ENCODE measurements around the gene IMPDH1. TPM values are rescaled to one million over a fixed set of nuclear protein-coding genes. Genes with fewer than 3 reads are reported as not detected.

The IMPDH1 gene
- total RNA-seq, 4 donors from 2014 or later = 29.1 to 72.1 (median 56.0) TPM

DNA sequence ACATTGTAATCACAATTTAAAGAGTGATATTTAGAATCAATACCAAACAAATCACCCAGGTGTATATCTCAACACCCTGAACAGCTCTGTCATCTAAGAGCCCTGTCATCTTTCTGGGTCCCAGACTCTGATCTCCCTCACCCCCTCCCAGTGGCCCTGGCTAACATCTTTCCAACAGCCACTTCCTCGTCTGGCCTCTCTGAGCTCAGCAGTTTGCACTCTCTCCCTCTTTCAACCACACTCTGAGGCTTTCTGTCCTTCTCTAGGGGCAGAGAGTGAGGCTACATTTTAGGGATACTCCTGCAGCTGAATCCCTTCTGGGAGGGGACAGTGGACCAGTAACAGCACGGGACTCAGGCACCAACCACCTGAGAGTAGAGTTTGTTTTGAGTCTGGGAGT is 31.1 kb downstream of the IMPDH1 start:
- 41% methylated on average over 2 of the region's 2 CpGs for WGBS
- no peaks in the 10 kb centered on the region for H3K36me3 ChIP-seq
- intact Hi-C loops (cut with DNase I) = no loop called here

DNA sequence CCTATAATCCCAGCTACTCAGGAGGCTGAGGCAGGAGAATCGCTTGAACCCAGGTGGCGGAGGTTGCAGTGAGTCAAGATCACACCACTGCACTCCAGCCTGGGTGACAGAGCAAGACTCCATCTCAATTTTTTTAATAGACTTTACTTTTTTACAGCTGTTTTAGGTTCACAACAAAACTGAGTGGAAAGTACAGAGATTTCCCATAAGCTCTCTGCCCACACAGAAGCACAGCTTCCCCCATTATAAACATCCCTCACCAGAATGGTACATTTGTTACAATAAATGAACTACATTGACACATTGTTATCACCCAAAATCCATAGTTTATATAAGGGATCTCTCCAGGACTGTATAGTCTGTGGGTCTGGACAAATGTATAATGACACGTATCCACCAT is 33.7 kb downstream of the IMPDH1 start:
- no peak for DNase-seq (ENCODE audit: extremely low spot score)
- H3K27ac ChIP-seq (replicated peaks in 1 of 4) = no peak overlapping the region
- H3K4me1 ChIP-seq = peaks cover 0 to under 1% (median 0%) of the 10 kb centered on the region in 4 donors
- no peaks in the 10 kb centered on the region for H3K36me3 ChIP-seq
- TF ChIP-seq POLR2AphosphoS5 (IDR thresholded peaks at IDR 0.05) = no peak
- H3K27me3 ChIP-seq = peaks cover 0 to 7% (median 0%) of the 10 kb centered on the region in 4 donors
- intact Hi-C loops (cut with DNase I) = no loop called here
- 94% methylated on average over 3 of the region's 3 CpGs for WGBS
- no peaks in the 10 kb centered on the region for H3K9me3 ChIP-seq
- H3K4me3 ChIP-seq = no peak overlapping the region

More for the DNA sequence above, 31.1 kb downstream of the IMPDH1 start:
- Histone ChIP-seq H3K4me3 (no peak overlapping the region), H3K27me3 (peaks cover 0 to 13% (median 0%) of the 10 kb centered on the region in 4 donors), H3K27ac (replicated peaks in 1 of 4) (no peak overlapping the region), H3K4me1 (peaks cover 0 to 6% (median 0%) of the 10 kb centered on the region in 4 donors), H3K9me3 (no peaks in the 10 kb centered on the region)
- TF ChIP-seq, protein P1, sequence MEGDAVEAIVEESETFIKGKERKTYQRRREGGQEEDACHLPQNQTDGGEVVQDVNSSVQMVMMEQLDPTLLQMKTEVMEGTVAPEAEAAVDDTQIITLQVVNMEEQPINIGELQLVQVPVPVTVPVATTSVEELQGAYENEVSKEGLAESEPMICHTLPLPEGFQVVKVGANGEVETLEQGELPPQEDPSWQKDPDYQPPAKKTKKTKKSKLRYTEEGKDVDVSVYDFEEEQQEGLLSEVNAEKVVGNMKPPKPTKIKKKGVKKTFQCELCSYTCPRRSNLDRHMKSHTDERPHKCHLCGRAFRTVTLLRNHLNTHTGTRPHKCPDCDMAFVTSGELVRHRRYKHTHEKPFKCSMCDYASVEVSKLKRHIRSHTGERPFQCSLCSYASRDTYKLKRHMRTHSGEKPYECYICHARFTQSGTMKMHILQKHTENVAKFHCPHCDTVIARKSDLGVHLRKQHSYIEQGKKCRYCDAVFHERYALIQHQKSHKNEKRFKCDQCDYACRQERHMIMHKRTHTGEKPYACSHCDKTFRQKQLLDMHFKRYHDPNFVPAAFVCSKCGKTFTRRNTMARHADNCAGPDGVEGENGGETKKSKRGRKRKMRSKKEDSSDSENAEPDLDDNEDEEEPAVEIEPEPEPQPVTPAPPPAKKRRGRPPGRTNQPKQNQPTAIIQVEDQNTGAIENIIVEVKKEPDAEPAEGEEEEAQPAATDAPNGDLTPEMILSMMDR (IDR thresholded peaks at IDR 0.05) = no peak
- no peak for TF ChIP-seq POLR2AphosphoS5 (IDR thresholded peaks at IDR 0.05)
- TF ChIP-seq POLR2A (IDR thresholded peaks at IDR 0.05; ENCODE audit: low read depth) = no peak
- no peak for TF ChIP-seq EP300 (IDR thresholded peaks at IDR 0.05)
- no peak for DNase-seq (ENCODE audit: extremely low spot score)

DNA sequence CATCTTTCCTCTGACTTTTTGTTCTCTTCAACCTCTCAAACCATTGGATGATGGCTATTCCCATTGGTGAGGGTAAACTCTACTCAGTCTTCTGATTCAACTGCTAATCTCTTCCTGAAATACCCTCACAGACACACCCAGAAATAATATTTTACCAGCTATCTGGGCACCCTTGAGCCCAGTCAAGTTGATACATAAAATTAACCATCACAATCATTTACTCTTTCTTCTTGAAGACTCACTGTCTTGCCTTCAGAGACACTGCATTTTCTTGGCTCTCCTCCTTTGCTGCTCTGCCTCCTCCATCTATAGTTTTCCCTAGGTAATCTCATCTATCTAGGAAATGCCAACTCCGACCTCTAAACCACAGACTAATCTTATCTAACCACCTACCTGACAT is 35.7 kb downstream of the IMPDH1 start:
- Histone ChIP-seq H3K27me3 (no peaks in the 10 kb centered on the region), H3K27ac (replicated peaks in 1 of 4) (no peak overlapping the region), H3K36me3 (no peaks in the 10 kb centered on the region), H3K9me3 (no peaks in the 10 kb centered on the region), H3K4me1 (no peaks in the 10 kb centered on the region), H3K4me3 (no peak overlapping the region)
- DNase-seq (ENCODE audit: extremely low spot score) = no peak
- intact Hi-C loops (cut with DNase I) = no loop called here
- WGBS = 54% methylated on average over 1 of the region's 1 CpG
- TF ChIP-seq EP300 (IDR thresholded peaks at IDR 0.05) (no peak), POLR2AphosphoS5 (IDR thresholded peaks at IDR 0.05) (no peak), POLR2A (IDR thresholded peaks at IDR 0.05; ENCODE audit: low read depth) (no peak)
- TF ChIP-seq, protein P1 (IDR thresholded peaks at IDR 0.05) = no peak

DNA sequence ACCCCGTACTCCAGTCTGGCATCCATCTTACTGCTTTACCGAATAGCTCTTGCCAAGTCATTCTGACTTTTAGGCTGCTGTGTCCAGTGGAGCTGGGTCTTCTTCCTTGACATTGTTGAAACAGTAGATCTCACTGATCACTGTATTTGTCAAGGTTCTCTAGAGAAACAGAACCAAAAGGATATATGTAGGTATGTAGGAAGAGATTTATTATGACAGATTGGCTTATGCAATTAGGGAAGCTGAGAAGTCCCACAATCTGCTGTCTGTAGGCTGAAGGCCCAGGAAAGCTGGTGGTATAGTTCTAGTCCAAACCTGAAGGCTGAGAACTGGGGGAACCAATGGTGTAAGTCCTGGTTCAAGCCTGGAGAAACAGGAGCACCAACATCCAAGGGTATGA is 36.2 kb downstream of the IMPDH1 start:
- H3K36me3 ChIP-seq = no peaks in the 10 kb centered on the region
- no peaks in the 10 kb centered on the region for H3K9me3 ChIP-seq
- intact Hi-C loops (cut with DNase I) = no loop called here
- H3K4me1 ChIP-seq = no peaks in the 10 kb centered on the region
- TF ChIP-seq, protein P1 (IDR thresholded peaks at IDR 0.05) = no peak
- TF ChIP-seq POLR2A (IDR thresholded peaks at IDR 0.05; ENCODE audit: low read depth) (no peak), POLR2AphosphoS5 (IDR thresholded peaks at IDR 0.05) (no peak)
- no peak overlapping the region for H3K4me3 ChIP-seq
- WGBS = 66% methylated on average over 2 of the region's 2 CpGs
- H3K27ac ChIP-seq (replicated peaks in 1 of 4) = no peak overlapping the region
- DNase-seq (ENCODE audit: extremely low spot score) = no peak
- H3K27me3 ChIP-seq = no peaks in the 10 kb centered on the region

DNA sequence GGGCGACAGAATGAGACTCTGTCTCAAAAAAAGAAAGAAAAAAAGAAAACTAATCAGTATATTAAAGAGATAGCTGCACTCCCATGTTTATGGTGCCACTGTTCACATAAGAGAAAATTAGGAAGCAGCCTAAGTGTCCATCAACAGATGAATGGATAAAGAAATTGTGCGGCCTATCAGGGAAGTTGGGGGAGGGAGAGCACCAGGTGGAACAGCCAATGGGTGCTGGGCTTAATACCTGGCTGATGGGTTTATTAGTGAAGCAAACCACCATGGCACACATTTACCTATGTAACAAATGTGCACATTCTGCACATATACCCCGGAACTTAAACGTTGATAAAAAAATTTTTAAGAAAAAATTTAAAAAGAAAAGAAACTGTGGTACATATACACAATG is 39.3 kb downstream of the IMPDH1 start:
- DNase-seq (ENCODE audit: extremely low spot score) = no peak
- Histone ChIP-seq H3K9me3 (no peaks in the 10 kb centered on the region), H3K4me1 (no peaks in the 10 kb centered on the region), H3K27ac (replicated peaks in 1 of 4) (no peak overlapping the region), H3K36me3 (no peaks in the 10 kb centered on the region), H3K4me3 (no peak overlapping the region), H3K27me3 (peaks cover 0 to 8% (median 0%) of the 10 kb centered on the region in 4 donors)
- TF ChIP-seq, protein P1 (IDR thresholded peaks at IDR 0.05) = no peak
- TF ChIP-seq POLR2AphosphoS5 (IDR thresholded peaks at IDR 0.05) (no peak), POLR2A (IDR thresholded peaks at IDR 0.05; ENCODE audit: low read depth) (no peak), EP300 (IDR thresholded peaks at IDR 0.05) (no peak)
- intact Hi-C loops (cut with DNase I) = no loop called here
- 82% methylated on average over 4 of the region's 4 CpGs for WGBS

All from esophagus muscularis mucosa (tissue), 4 donors.